H9 (cell line): ENCODE data around the gene GPC6. TPM values are rescaled to one million over a fixed set of nuclear protein-coding genes. Genes with fewer than 3 reads are reported as not detected.

Experiments used
- DNase-seq: peaks from one replicate; pipeline ENCODE4 v3.0.0-alpha.2; 2017
- H2AFZ ChIP-seq: one replicate; pipeline ENCODE4 v1.6.1; 2013; ENCODE audit warnings: mild to moderate bottlenecking, low read length, control low read depth, moderate library complexity
- H2AK5ac ChIP-seq: 2 replicates; pipeline ENCODE4 v1.6.1; 2013; ENCODE audit warnings: low read length, control low read depth, mixed read lengths; ENCODE audit not compliant: insufficient read length
- H2BK120ac ChIP-seq: one replicate; pipeline ENCODE4 v1.6.1; 2013; ENCODE audit warnings: low read depth, mild to moderate bottlenecking, low read length, control low read depth, inconsistent platforms; ENCODE audit not compliant: poor library complexity, severe bottlenecking
- H2BK12ac ChIP-seq: 2 replicates; pipeline ENCODE4 v1.6.1; 2013; ENCODE audit warnings: low read length, control low read depth, mixed read lengths, low read depth; ENCODE audit not compliant: insufficient read length
- H2BK15ac ChIP-seq: 2 replicates; pipeline ENCODE4 v1.6.1; 2013; ENCODE audit warnings: low read depth, low read length, control low read depth
- H2BK20ac ChIP-seq: one replicate; pipeline ENCODE4 v1.6.1; 2013; ENCODE audit warnings: low read depth, mild to moderate bottlenecking, low read length, control low read depth, inconsistent platforms; ENCODE audit not compliant: poor library complexity, severe bottlenecking
- H2BK5ac ChIP-seq: 2 replicates; pipeline ENCODE4 v1.6.1; 2013; ENCODE audit warnings: low read length, control low read depth, mixed read lengths; ENCODE audit not compliant: insufficient read length
- H3K14ac ChIP-seq: 2 replicates; pipeline ENCODE4 v1.6.1; 2013; ENCODE audit warnings: low read length, control low read depth; ENCODE audit not compliant: insufficient read depth
- H3K18ac ChIP-seq: 2 replicates; pipeline ENCODE4 v1.6.1; 2013; ENCODE audit warnings: low read depth, mild to moderate bottlenecking, mixed read lengths, low read length, control low read depth; ENCODE audit not compliant: insufficient read length
- H3K23ac ChIP-seq: 2 replicates; pipeline ENCODE4 v1.6.1; 2013; ENCODE audit warnings: low read length, control low read depth, mixed read lengths, low read depth; ENCODE audit not compliant: insufficient read length
- H3K23me2 ChIP-seq: 2 replicates; pipeline ENCODE4 v1.6.1; 2013; ENCODE audit warnings: low read depth, mild to moderate bottlenecking, mixed read lengths, low read length, control low read depth; ENCODE audit not compliant: insufficient read length, poor library complexity, severe bottlenecking
- H3K27ac ChIP-seq: 2 replicates; pipeline ENCODE4 v1.5.1; 2013; ENCODE audit warnings: low read length, control low read depth, mixed read lengths, low read depth; ENCODE audit not compliant: insufficient read length
- H3K27me3 ChIP-seq: 2 replicates; pipeline ENCODE4 v1.6.1; 2013; ENCODE audit warnings: low read length, control low read depth, inconsistent platforms; ENCODE audit not compliant: insufficient read depth
- H3K4ac ChIP-seq: 2 replicates; pipeline ENCODE4 v1.6.1; 2013; ENCODE audit warnings: low read depth, mild to moderate bottlenecking, control low read depth, inconsistent platforms, low read length, moderate library complexity
- H3K4me1 ChIP-seq: 2 replicates; pipeline ENCODE4 v1.6.1; 2013; ENCODE audit warnings: low read length, control low read depth, inconsistent platforms; ENCODE audit not compliant: insufficient read depth
- H3K4me2 ChIP-seq: 2 replicates; pipeline ENCODE4 v1.6.1; 2013; ENCODE audit warnings: low read length, control low read depth, mixed read lengths; ENCODE audit not compliant: insufficient read length, insufficient read depth
- H3K56ac ChIP-seq: 2 replicates; pipeline ENCODE4 v1.6.1; 2013; ENCODE audit warnings: low read depth, mild to moderate bottlenecking, mixed read lengths, low read length, control low read depth; ENCODE audit not compliant: insufficient read length
- H3K79me1 ChIP-seq: 2 replicates; pipeline ENCODE4 v1.6.1; 2013; ENCODE audit warnings: low read depth, mild to moderate bottlenecking, moderate library complexity, low read length, control low read depth, inconsistent platforms; ENCODE audit not compliant: insufficient read depth, poor library complexity, severe bottlenecking
- H3K79me2 ChIP-seq: 2 replicates; pipeline ENCODE4 v1.6.1; 2013; ENCODE audit warnings: low read length, control low read depth, inconsistent platforms; ENCODE audit not compliant: insufficient read depth
- H3K9ac ChIP-seq: 2 replicates; pipeline ENCODE4 v1.6.1; 2013; ENCODE audit warnings: low read length, control low read depth, mixed read lengths; ENCODE audit not compliant: insufficient read length; ENCODE audit errors: extremely low read depth
- H3K9me3 ChIP-seq: one replicate; pipeline ENCODE4 v1.6.1; 2013; ENCODE audit warnings: low read depth, low read length, inconsistent platforms; ENCODE audit not compliant: control insufficient read depth
- H3T11ph ChIP-seq: one replicate; pipeline ENCODE4 v1.6.1; 2013; ENCODE audit warnings: mild to moderate bottlenecking, low read length, control low read depth, inconsistent platforms
- H4K20me1 ChIP-seq: one replicate; pipeline ENCODE4 v1.6.1; 2013; ENCODE audit not compliant: control insufficient read depth, insufficient read length, insufficient read depth
- H4K5ac ChIP-seq: 2 replicates; pipeline ENCODE4 v1.6.1; 2013; ENCODE audit warnings: low read depth, mild to moderate bottlenecking, mixed read lengths, low read length, control low read depth; ENCODE audit not compliant: insufficient read length
- H4K8ac ChIP-seq: replicated peaks from 2 replicates; pipeline ENCODE4 v1.6.1; 2013; ENCODE audit warnings: low read length, control low read depth, mixed read lengths, low read depth; ENCODE audit not compliant: insufficient read length
- H4K91ac ChIP-seq: 2 replicates; pipeline ENCODE4 v1.6.1; 2013; ENCODE audit warnings: low read depth, mild to moderate bottlenecking, moderate library complexity, mixed read lengths, low read length, control low read depth; ENCODE audit not compliant: insufficient read length
- H3K27ac Mint-ChIP-seq, 3 experiments: 2 replicates in 2 of 3; 3 replicates in 1 of 3; pipeline ENCODE4 v1.8.0; 2020 to 2021; ENCODE audit warnings: mixed read lengths in 3 of 3, mild to moderate bottlenecking in 1 of 3, moderate library complexity in 1 of 3
- H3K27me3 Mint-ChIP-seq: 2 replicates; pipeline ENCODE4 v1.8.0; 2021; ENCODE audit warnings: low read depth, mild to moderate bottlenecking, moderate library complexity, mixed read lengths
- H3K36me3 Mint-ChIP-seq, 3 experiments: 2 replicates in 2 of 3; 3 replicates in 1 of 3; pipeline ENCODE4 v1.8.0; 2020 to 2021; ENCODE audit warnings: low read depth in 3 of 3, mixed read lengths in 3 of 3; ENCODE audit not compliant: insufficient read depth in 1 of 3
- H3K4me1 Mint-ChIP-seq, 2 experiments: 2 replicates each; pipeline ENCODE4 v1.8.0; 2020; ENCODE audit warnings: mixed read lengths in 2 of 2
- H3K4me3 Mint-ChIP-seq, 2 experiments: 2 replicates in 1 of 2; 3 replicates in 1 of 2; pipeline ENCODE4 v1.8.0; 2020 to 2021; ENCODE audit warnings: mild to moderate bottlenecking in 2 of 2, mixed read lengths in 2 of 2, moderate library complexity in 1 of 2
- H3K9me3 Mint-ChIP-seq, 2 experiments: 2 replicates in 1 of 2; 3 replicates in 1 of 2; pipeline ENCODE4 v1.8.0; 2020; ENCODE audit warnings: mild to moderate bottlenecking in 2 of 2, mixed read lengths in 2 of 2, moderate library complexity in 1 of 2
- CTCF ChIP-seq: fragments of 200-600 bp; sonication (generic); conservative IDR thresholded peaks from 3 replicates; pipeline ENCODE4 v1.8.0; 2021; ENCODE audit warnings: antibody characterized with exemption, mild to moderate bottlenecking
- WGBS: extraction: QIAGEN DNeasy Blood & Tissue Kit; methylation state at CpG from one replicate; pipeline ENCODE4 v1.1.7; 2013; ENCODE audit warnings: missing lambda C conversion rate, low lambda C conversion rate, mixed read lengths; ENCODE audit not compliant: insufficient read length; ENCODE audit errors: extremely low coverage; 5-methylcytosine and 5-hydroxymethylcytosine counted together
- total RNA-seq: library from RNA; stranded (reverse); gene quantifications from 2 replicates; pipeline ENCODE4 v1.2.1, GENCODE V29; 2021

GPC6 gene
- total RNA-seq, 1 experiment from 2014 or later, result 15.6 TPM

- H2BK20ac ChIP-seq, result no peak overlapping the region
- H3K23me2 ChIP-seq, result no peaks in the 10 kb centered on the region
- WGBS, result no CpG with 5 or more reads among the region's 2 CpGs
- no peak overlapping the region for H2BK120ac ChIP-seq
- no peak for TF ChIP-seq CTCF
- H3K79me1 ChIP-seq, result no peaks in the 10 kb centered on the region
- H3K9me3 Mint-ChIP-seq, result peaks cover 1 to 9% of the 10 kb centered on the region in 2 experiments; a peak in 2 of 5 replicates
- no peak for DNase-seq
- H2BK5ac ChIP-seq, result no peak overlapping the region
- H4K5ac ChIP-seq, result no peak overlapping the region
- no peak overlapping the region for H2BK12ac ChIP-seq
- no peaks in the 10 kb centered on the region for H3K4me1 ChIP-seq
- H3K14ac ChIP-seq, result no peak overlapping the region
- no peak overlapping the region for H2BK15ac ChIP-seq
- no peak overlapping the region for H3T11ph ChIP-seq
- no peak overlapping the region for H3K27ac ChIP-seq
- H3K4me2 ChIP-seq, result no peak overlapping the region
- H3K27ac Mint-ChIP-seq, result no peak overlapping the region
- H3K4ac ChIP-seq, result no peak overlapping the region
- no peaks in the 10 kb centered on the region for H4K20me1 ChIP-seq
- H3K36me3 Mint-ChIP-seq, result peaks cover 0 to 4% (median 0%) of the 10 kb centered on the region in 3 experiments; a peak in 3 of 7 replicates
- no peaks in the 10 kb centered on the region for H3K27me3 ChIP-seq
- no peak overlapping the region for H3K18ac ChIP-seq
- H3K23ac ChIP-seq, result no peak overlapping the region
- no peak overlapping the region for H3K9ac ChIP-seq
- peaks cover 5 to 6% of the 10 kb centered on the region in 2 experiments; a peak in 2 of 4 replicates for H3K4me1 Mint-ChIP-seq
- no peak overlapping the region for H3K4me3 Mint-ChIP-seq
- H4K91ac ChIP-seq, result no peak overlapping the region
- H4K8ac ChIP-seq, result no peak overlapping the region
- H3K9me3 ChIP-seq, result no peaks in the 10 kb centered on the region
- H3K56ac ChIP-seq, result no peak overlapping the region
- no peaks in the 10 kb centered on the region for H3K79me2 ChIP-seq
- no peak overlapping the region for H2AFZ ChIP-seq
- no peaks in the 10 kb centered on the region; the same call in 1 of the 2 replicates for H3K27me3 Mint-ChIP-seq
- no peak overlapping the region for H2AK5ac ChIP-seq
Observed at GRCh38 chr13:94272038-94272437, 1045.4 kb downstream of the GPC6 start.
